Mesenchymal stem cell (in vitro differentiated cells and primary cell): ENCODE data around the gene PTPRD.

Source experiments
- DNase-seq: peaks from one replicate; pipeline ENCODE4 v3.0.0-alpha.2; 2013
- H2AFZ ChIP-seq: one replicate; pipeline ENCODE4 v1.6.1; 2013; ENCODE audit warnings: low read depth, mild to moderate bottlenecking, control low read depth, inconsistent platforms, low read length, moderate library complexity
- H2AK5ac ChIP-seq: 2 replicates; pipeline ENCODE4 v1.6.1; 2013; ENCODE audit warnings: low read length, moderate library complexity, mild to moderate bottlenecking, inconsistent platforms; ENCODE audit not compliant: severe bottlenecking
- H2BK120ac ChIP-seq: one replicate; pipeline ENCODE4 v1.6.1; 2013; ENCODE audit warnings: low read depth, mild to moderate bottlenecking, inconsistent platforms, low read length, moderate library complexity
- H2BK12ac ChIP-seq, 2 experiments: one replicate each; pipeline ENCODE4 v1.6.1; 2013; ENCODE audit warnings: inconsistent platforms in 2 of 2, low read length in 2 of 2, mild to moderate bottlenecking in 2 of 2, moderate library complexity in 2 of 2, control low read depth in 1 of 2
- H2BK15ac ChIP-seq: one replicate; pipeline ENCODE4 v1.6.1; 2013; ENCODE audit warnings: mild to moderate bottlenecking, low read depth, inconsistent platforms; ENCODE audit not compliant: poor library complexity, severe bottlenecking
- H2BK5ac ChIP-seq: 2 replicates; pipeline ENCODE4 v1.6.1; 2013; ENCODE audit warnings: low read depth, mild to moderate bottlenecking, low read length, control low read depth, inconsistent platforms; ENCODE audit not compliant: poor library complexity, severe bottlenecking
- H3K14ac ChIP-seq, 2 experiments: one replicate each; pipeline ENCODE4 v1.6.1; 2013; ENCODE audit warnings: inconsistent platforms in 2 of 2, low read length in 2 of 2, control low read depth in 1 of 2, mild to moderate bottlenecking in 1 of 2, moderate library complexity in 1 of 2
- H3K18ac ChIP-seq, 2 experiments: one replicate each; pipeline ENCODE4 v1.6.1; 2013; ENCODE audit warnings: inconsistent platforms in 2 of 2, low read length in 2 of 2, control low read depth in 1 of 2, low read depth in 1 of 2, mild to moderate bottlenecking in 1 of 2
- H3K23ac ChIP-seq, 2 experiments: one replicate each; pipeline ENCODE4 v1.6.1; 2013; ENCODE audit warnings: inconsistent platforms in 2 of 2, low read length in 2 of 2, mild to moderate bottlenecking in 2 of 2, moderate library complexity in 2 of 2, control low read depth in 1 of 2
- H3K27ac ChIP-seq: 2 replicates; pipeline ENCODE4 v1.5.1; 2013; ENCODE audit warnings: mild to moderate bottlenecking, moderate library complexity, low read length, control low read depth, inconsistent platforms; ENCODE audit not compliant: poor library complexity, severe bottlenecking
- H3K27me3 ChIP-seq, 2 experiments: 2 replicates each; pipeline versions ENCODE4 v1.6.1 to v1.7.0; 2013; ENCODE audit warnings: low read length in 2 of 2, mild to moderate bottlenecking in 2 of 2, moderate library complexity in 2 of 2, control low read depth in 1 of 2, inconsistent platforms in 1 of 2; ENCODE audit not compliant: control insufficient read depth in 1 of 2, insufficient read depth in 1 of 2
- H3K36me3 ChIP-seq, 2 experiments: 2 replicates each; pipeline versions ENCODE4 v1.6.1 to v1.7.0; 2013; ENCODE audit warnings: low read length in 2 of 2, control low read depth in 1 of 2, inconsistent platforms in 1 of 2, low read depth in 1 of 2, mild to moderate bottlenecking in 1 of 2; ENCODE audit not compliant: insufficient read depth in 2 of 2, control insufficient read depth in 1 of 2
- H3K4ac ChIP-seq, 2 experiments: one replicate each; pipeline ENCODE4 v1.6.1; 2013; ENCODE audit warnings: inconsistent platforms in 2 of 2, low read length in 2 of 2, mild to moderate bottlenecking in 2 of 2, moderate library complexity in 2 of 2, control low read depth in 1 of 2, low read depth in 1 of 2
- H3K4me1 ChIP-seq: 2 replicates; pipeline ENCODE4 v1.6.1; 2013; ENCODE audit warnings: low read depth, low read length, control low read depth; ENCODE audit not compliant: control insufficient read depth, insufficient read depth
- H3K4me2 ChIP-seq: 2 replicates; pipeline ENCODE4 v1.6.1; 2013; ENCODE audit warnings: low read length, mild to moderate bottlenecking, inconsistent platforms; ENCODE audit not compliant: poor library complexity, severe bottlenecking
- H3K4me3 ChIP-seq, 2 experiments: 2 replicates each; pipeline versions ENCODE4 v1.5.1 to v1.7.0; 2013; ENCODE audit warnings: low read length in 2 of 2, mild to moderate bottlenecking in 2 of 2, control low read depth in 1 of 2, low read depth in 1 of 2; ENCODE audit not compliant: insufficient read depth in 1 of 2
- H3K79me1 ChIP-seq: replicated peaks from 2 replicates; pipeline ENCODE4 v1.6.1; 2013; ENCODE audit warnings: mild to moderate bottlenecking, control low read depth, low read length, inconsistent platforms; ENCODE audit not compliant: poor library complexity, severe bottlenecking
- H3K9ac ChIP-seq: 2 replicates; pipeline ENCODE4 v1.7.0; 2013; ENCODE audit warnings: mild to moderate bottlenecking, low read length, moderate library complexity
- H3K9me3 ChIP-seq: 2 replicates; pipeline ENCODE4 v1.7.0; 2013; ENCODE audit warnings: mild to moderate bottlenecking, low read length; ENCODE audit not compliant: control insufficient read depth
- H4K8ac ChIP-seq: one replicate; pipeline ENCODE4 v1.6.1; 2013; ENCODE audit warnings: inconsistent platforms, mild to moderate bottlenecking, low read length, moderate library complexity
- H4K91ac ChIP-seq: one replicate; pipeline ENCODE4 v1.6.1; 2013; ENCODE audit warnings: mild to moderate bottlenecking, low read length, inconsistent platforms
- WGBS: methylation state at CpG from one replicate; pipeline ENCODE4 v1.1.7; 2013; ENCODE audit warnings: mixed read lengths; 5-methylcytosine and 5-hydroxymethylcytosine counted together

The PTPRD gene

DNA sequence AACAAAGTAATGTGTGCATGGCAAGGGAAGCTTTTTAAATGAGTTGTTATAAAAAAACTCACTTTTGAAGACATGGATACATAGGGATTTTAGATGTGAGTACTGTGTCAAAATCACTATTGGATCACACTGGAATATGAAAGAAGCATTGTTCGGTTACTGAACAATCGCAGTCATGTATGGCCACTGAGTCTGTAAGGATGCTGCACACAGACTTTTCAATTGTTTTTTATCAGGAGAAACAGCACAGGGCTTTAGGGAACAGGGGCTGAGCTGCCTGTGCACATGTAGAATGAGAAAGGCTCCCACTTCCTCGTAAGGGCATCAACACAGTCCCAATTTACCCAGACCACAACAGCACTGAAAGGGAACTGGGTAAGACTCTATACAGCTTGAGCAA, 1479.3 kb downstream of the PTPRD start:
- no peak overlapping the region for H3K27ac ChIP-seq
- no peak overlapping the region for H3K14ac ChIP-seq
- DNase-seq = no peak
- H3K4me2 ChIP-seq = no peak overlapping the region
- WGBS = 93% methylated on average over 3 of the region's 3 CpGs
- no peak overlapping the region for H2BK120ac ChIP-seq
- no peak overlapping the region for H3K18ac ChIP-seq
- no peaks in the 10 kb centered on the region for H3K36me3 ChIP-seq
- no peak overlapping the region for H3K4me3 ChIP-seq
- H2AFZ ChIP-seq = no peak overlapping the region
- H3K4ac ChIP-seq = no peak overlapping the region
- no peaks in the 10 kb centered on the region for H3K79me1 ChIP-seq
- H2BK12ac ChIP-seq = no peak overlapping the region
- H3K4me1 ChIP-seq = no peaks in the 10 kb centered on the region
- no peak overlapping the region for H2BK5ac ChIP-seq
- H3K9me3 ChIP-seq = no peaks in the 10 kb centered on the region
- H4K91ac ChIP-seq = no peak overlapping the region
- no peak overlapping the region for H3K23ac ChIP-seq
- H3K27me3 ChIP-seq = no peaks in the 10 kb centered on the region
- H4K8ac ChIP-seq = no peak overlapping the region
- H2BK15ac ChIP-seq = no peak overlapping the region
- no peak overlapping the region for H2AK5ac ChIP-seq
- no peak overlapping the region for H3K9ac ChIP-seq

- Histone ChIP-seq H3K23ac (no peak overlapping the region), H3K4me1 (no peaks in the 10 kb centered on the region), H3K36me3 (no peaks in the 10 kb centered on the region), H2AFZ (no peak overlapping the region), H3K18ac (no peak overlapping the region), H3K79me1 (no peaks in the 10 kb centered on the region), H4K8ac (no peak overlapping the region), H2AK5ac (no peak overlapping the region), H3K4me3 (no peak overlapping the region), H4K91ac (no peak overlapping the region), H3K14ac (no peak overlapping the region), H3K4ac (no peak overlapping the region), H3K9ac (no peak overlapping the region), H3K9me3 (no peaks in the 10 kb centered on the region), H2BK15ac (no peak overlapping the region), H3K27me3 (no peaks in the 10 kb centered on the region), H3K27ac (no peak overlapping the region), H2BK120ac (no peak overlapping the region), H3K4me2 (no peak overlapping the region), H2BK12ac (no peak overlapping the region), H2BK5ac (no peak overlapping the region)
- no peak for DNase-seq
- WGBS = 71% methylated on average over 2 of the region's 2 CpGs
Measured at GRCh38 chr9:9124616-9125015, 1488.2 kb downstream of the PTPRD start.

- Histone ChIP-seq H3K4me1 (no peaks in the 10 kb centered on the region), H2BK15ac (no peak overlapping the region), H4K8ac (no peak overlapping the region), H3K4me3 (no peak overlapping the region), H3K4ac (no peak overlapping the region), H3K18ac (no peak overlapping the region), H3K79me1 (no peaks in the 10 kb centered on the region), H2BK5ac (no peak overlapping the region), H3K14ac (no peak overlapping the region), H3K23ac (no peak overlapping the region), H3K27me3 (no peaks in the 10 kb centered on the region), H3K36me3 (no peaks in the 10 kb centered on the region), H3K27ac (no peak overlapping the region), H2BK120ac (no peak overlapping the region), H2AFZ (no peak overlapping the region), H3K4me2 (no peak overlapping the region), H2AK5ac (no peak overlapping the region), H4K91ac (no peak overlapping the region), H2BK12ac (no peak overlapping the region), H3K9me3 (no peaks in the 10 kb centered on the region), H3K9ac (no peak overlapping the region)
- WGBS = 100% methylated on average over 1 of the region's 3 CpGs
- no peak for DNase-seq
Measured at GRCh38 chr9:9122230-9122875, 1490.4 kb downstream of the PTPRD start.

DNA sequence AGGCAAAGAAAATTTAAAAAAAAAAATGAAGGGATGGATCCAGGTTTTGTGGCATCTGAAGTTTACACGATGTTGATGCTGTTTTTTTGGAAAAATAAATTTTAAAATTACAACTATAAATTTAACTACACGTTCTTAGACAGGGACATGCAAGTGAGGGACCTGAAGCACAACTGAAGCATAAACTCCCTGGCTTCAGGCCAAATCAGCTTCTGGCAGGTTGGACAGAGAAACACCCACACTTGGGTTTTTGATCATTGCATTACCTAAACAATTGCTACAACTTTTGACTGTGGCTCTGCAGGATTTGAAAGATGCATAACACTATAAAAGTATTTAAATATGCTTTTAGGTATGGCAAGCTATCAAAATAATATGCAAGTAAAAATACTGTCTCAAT, 1494.9 kb downstream of the PTPRD start:
- Histone ChIP-seq H3K9ac (no peak overlapping the region), H3K79me1 (no peaks in the 10 kb centered on the region), H3K36me3 (no peaks in the 10 kb centered on the region), H2BK120ac (no peak overlapping the region), H3K27ac (no peak overlapping the region), H3K4me2 (no peak overlapping the region), H2AFZ (no peak overlapping the region), H3K4ac (no peak overlapping the region), H3K23ac (no peak overlapping the region), H4K91ac (no peak overlapping the region), H2BK12ac (no peak overlapping the region), H3K4me1 (no peaks in the 10 kb centered on the region), H2AK5ac (no peak overlapping the region), H4K8ac (no peak overlapping the region), H3K27me3 (no peaks in the 10 kb centered on the region), H3K9me3 (no peaks in the 10 kb centered on the region), H3K4me3 (no peak overlapping the region), H2BK5ac (no peak overlapping the region), H2BK15ac (no peak overlapping the region), H3K18ac (no peak overlapping the region), H3K14ac (no peak overlapping the region)
- WGBS = 70% methylated on average over 1 of the region's 2 CpGs
- DNase-seq = no peak
